Keratinocyte (primary cell): ENCODE measurements around the gene SLC9C2.

Source experiments
- EZH2 ChIP-seq: IDR thresholded peaks from one replicate; pipeline ENCODE4 v1.6.1; 2012; ENCODE audit warnings: inconsistent platforms, mild to moderate bottlenecking, low read length, moderate library complexity
- TF ChIP-seq, protein P1 (sequence below), 3 experiments: IDR thresholded peaks in 1 of 3; conservative IDR thresholded peaks in 1 of 3; optimal IDR thresholded peaks in 1 of 3; 2 replicates in 2 of 3; 3 replicates in 1 of 3; pipeline versions ENCODE3 to v1.5.1; 2011; ENCODE audit warnings: low read length in 3 of 3, mild to moderate bottlenecking in 3 of 3, moderate library complexity in 2 of 3, control low read depth in 1 of 3, inconsistent platforms in 1 of 3; ENCODE audit not compliant: insufficient read depth in 2 of 3; ENCODE audit errors: extremely low read depth in 1 of 3

DNA sequence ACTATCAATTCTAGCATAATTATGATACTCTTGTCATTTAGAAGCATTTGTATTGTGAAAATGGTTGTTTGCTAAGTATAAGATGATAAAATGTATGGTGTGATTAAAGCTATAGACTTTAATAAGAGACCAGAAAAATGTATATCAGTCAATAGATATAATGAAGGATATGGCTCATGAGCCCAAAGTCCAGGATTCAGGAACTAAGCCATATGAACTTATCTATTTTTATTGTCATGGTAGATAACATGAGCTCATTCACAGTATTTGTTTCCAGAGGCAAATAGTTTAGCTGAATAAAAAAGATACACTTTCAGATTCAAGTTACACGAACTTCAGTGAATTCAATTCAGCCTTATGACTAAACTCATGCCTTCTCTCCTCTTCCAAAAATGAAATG is 93.1 kb downstream of the SLC9C2 start:
- TF ChIP-seq, protein P1, sequence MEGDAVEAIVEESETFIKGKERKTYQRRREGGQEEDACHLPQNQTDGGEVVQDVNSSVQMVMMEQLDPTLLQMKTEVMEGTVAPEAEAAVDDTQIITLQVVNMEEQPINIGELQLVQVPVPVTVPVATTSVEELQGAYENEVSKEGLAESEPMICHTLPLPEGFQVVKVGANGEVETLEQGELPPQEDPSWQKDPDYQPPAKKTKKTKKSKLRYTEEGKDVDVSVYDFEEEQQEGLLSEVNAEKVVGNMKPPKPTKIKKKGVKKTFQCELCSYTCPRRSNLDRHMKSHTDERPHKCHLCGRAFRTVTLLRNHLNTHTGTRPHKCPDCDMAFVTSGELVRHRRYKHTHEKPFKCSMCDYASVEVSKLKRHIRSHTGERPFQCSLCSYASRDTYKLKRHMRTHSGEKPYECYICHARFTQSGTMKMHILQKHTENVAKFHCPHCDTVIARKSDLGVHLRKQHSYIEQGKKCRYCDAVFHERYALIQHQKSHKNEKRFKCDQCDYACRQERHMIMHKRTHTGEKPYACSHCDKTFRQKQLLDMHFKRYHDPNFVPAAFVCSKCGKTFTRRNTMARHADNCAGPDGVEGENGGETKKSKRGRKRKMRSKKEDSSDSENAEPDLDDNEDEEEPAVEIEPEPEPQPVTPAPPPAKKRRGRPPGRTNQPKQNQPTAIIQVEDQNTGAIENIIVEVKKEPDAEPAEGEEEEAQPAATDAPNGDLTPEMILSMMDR (optimal IDR thresholded peaks at IDR 0.05 in 1 of 3, IDR thresholded peaks at IDR 0.05 in 1 of 3, conservative IDR thresholded peaks at IDR 0.05 in 1 of 3; ENCODE audit: extremely low read depth in 1 of 3, insufficient read depth in 2 of 3, low read length in 3 of 3) = no peak
- TF ChIP-seq EZH2 = no peak
